Kidney (tissue), 14 donors: Measurements from ENCODE around the gene PTPRH. TPM values are rescaled to one million over a fixed set of nuclear protein-coding genes. Genes with fewer than 3 reads are reported as not detected.

Source experiments
- DNase-seq, 5 donors: peaks; one replicate each; pipeline ENCODE4 v3.0.0-alpha.2; 2013 to 2020
- FAIRE-seq: peaks from 2 replicates; lab custom pipeline; 2012; peaks lifted over from hg19 to GRCh38; lab: Jason Lieb, UNC
- H3K27ac ChIP-seq, 2 donors: one replicate each; pipeline ENCODE4 v1.7.0; 2013; ENCODE audit warnings: low read depth in 2 of 2, low read length in 2 of 2, inconsistent platforms in 1 of 2
- H3K27me3 ChIP-seq: one replicate; pipeline ENCODE4 v1.7.1; 2013; ENCODE audit warnings: low read length, inconsistent platforms; ENCODE audit not compliant: control insufficient read depth, insufficient read depth
- H3K36me3 ChIP-seq, 3 donors: one replicate each; pipeline versions ENCODE4 v1.7.0 to v1.7.1; 2013; ENCODE audit warnings: low read length in 3 of 3, control low read depth in 1 of 3, inconsistent platforms in 1 of 3; ENCODE audit not compliant: insufficient read depth in 3 of 3, control insufficient read depth in 2 of 3
- H3K4me1 ChIP-seq, 3 donors: one replicate each; pipeline versions ENCODE4 v1.7.0 to v1.7.1; 2013; ENCODE audit warnings: low read length in 3 of 3, inconsistent platforms in 1 of 3, low read depth in 1 of 3; ENCODE audit not compliant: control insufficient read depth in 2 of 3, insufficient read depth in 2 of 3
- H3K4me3 ChIP-seq, 3 donors: one replicate each; pipeline versions ENCODE4 v1.7.0 to v1.8.1; 2013; ENCODE audit warnings: low read length in 3 of 3, control low read depth in 1 of 3, inconsistent platforms in 1 of 3
- H3K9ac ChIP-seq, 3 donors: one replicate each; pipeline versions ENCODE4 v1.7.0 to v1.7.1; 2013; ENCODE audit warnings: low read length in 3 of 3, control low read depth in 1 of 3, inconsistent platforms in 1 of 3
- H3K9me3 ChIP-seq, 3 donors: one replicate each; pipeline versions ENCODE4 v1.7.0 to v1.7.1; 2013; ENCODE audit warnings: low read length in 3 of 3, control low read depth in 1 of 3, inconsistent platforms in 1 of 3; ENCODE audit not compliant: control insufficient read depth in 2 of 3, insufficient read depth in 1 of 3
- CTCF ChIP-seq: IDR thresholded peaks from 3 replicates; pipeline ENCODE4 v1.5.1; 2012; ENCODE audit warnings: mild to moderate bottlenecking, moderate library complexity, borderline replicate concordance; ENCODE audit not compliant: insufficient read depth; ENCODE audit errors: extremely low read depth
- intact Hi-C: fragments of 100-400 bp; cut with DNase I; formaldehyde crosslinking; loops from one replicate; pipeline ENCODE4 v1.11.1; 2022
- polyA plus RNA-seq: library from polyadenylated mRNA; stranded (reverse); fragments of 350-450 nt; fragmentation: Illumina TruSeq; extraction: RNeasy Lipid Tissue Mini Kit (QIAGEN cat#74804); gene quantifications from one replicate; pipeline ENCODE4 v1.2.3, GENCODE V29; 2014; ENCODE audit warnings: low read depth, low replicate concordance; ENCODE audit not compliant: insufficient read depth
- total RNA-seq: library from RNA; stranded (reverse); fragmentation: NEBNext Ultra II Directional; extraction: Animal tissue kit (Norgen Biotek cat#: 25700); gene quantifications from one replicate; pipeline ENCODE4 v1.2.1, GENCODE V29; 2021
- donor health status: control.
- donor health status: control.
- donor health status: control.
- donor health status: control.
- donor health status: control.
- donor health status: DM: yes; HTN: yes; CAD: no.
- donor health status: Normal renal cell carcinoma (clear cell type).

The PTPRH gene
- total and polyA plus RNA-seq, 2 donors from 2014 or later, result 2.8 TPM; not detected in 1

GRCh38 chr19:55189403-55189835, 19.9 kb downstream of the PTPRH start:
- intact Hi-C loops, result no loop called here
- Histone ChIP-seq H3K4me3 (no peak overlapping the region), H3K9me3 (no peaks in the 10 kb centered on the region), H3K36me3 (no peaks in the 10 kb centered on the region), H3K27me3 (no peaks in the 10 kb centered on the region), H3K4me1 (no peaks in the 10 kb centered on the region), H3K9ac (no peak overlapping the region), H3K27ac (no peak overlapping the region)
- no peak for DNase-seq
- no peak for TF ChIP-seq CTCF
- FAIRE-seq, result no peak

- Histone ChIP-seq H3K27me3 (no peaks in the 10 kb centered on the region), H3K36me3 (no peaks in the 10 kb centered on the region), H3K9ac (no peak overlapping the region), H3K4me1 (no peaks in the 10 kb centered on the region), H3K27ac (no peak overlapping the region), H3K9me3 (no peaks in the 10 kb centered on the region), H3K4me3 (no peak overlapping the region)
- no peak for TF ChIP-seq CTCF
- DNase-seq, result peak in 1 of 5 donors; percentile 25
- no peak for FAIRE-seq
- intact Hi-C loops, result no loop called here
Measured at GRCh38 chr19:55188625-55189024, 20.7 kb downstream of the PTPRH start.

- no peaks in the 10 kb centered on the region for H3K36me3 ChIP-seq
- H3K9ac ChIP-seq, result no peak overlapping the region
- DNase-seq (no peak), FAIRE-seq (no peak)
- H3K27ac ChIP-seq, result no peak overlapping the region
- no peak for TF ChIP-seq CTCF
- H3K4me3 ChIP-seq, result no peak overlapping the region
- H3K9me3 ChIP-seq, result no peaks in the 10 kb centered on the region
- intact Hi-C loops, result no loop called here
- peaks cover 1% of the 10 kb centered on the region for H3K27me3 ChIP-seq
- no peaks in the 10 kb centered on the region for H3K4me1 ChIP-seq
Measured at GRCh38 chr19:55186080-55186479, 23.2 kb downstream of the PTPRH start.

- intact Hi-C loops, result no loop called here
- FAIRE-seq (no peak), DNase-seq (no peak)
- no peak overlapping the region for H3K9ac ChIP-seq
- H3K27ac ChIP-seq, result no peak overlapping the region
- H3K36me3 ChIP-seq, result no peaks in the 10 kb centered on the region
- peaks cover 8% of the 10 kb centered on the region for H3K27me3 ChIP-seq
- no peak overlapping the region for H3K4me3 ChIP-seq
- peaks cover 0 to 6% (median 0%) of the 10 kb centered on the region in 3 donors for H3K4me1 ChIP-seq
- no peaks in the 10 kb centered on the region for H3K9me3 ChIP-seq
- no peak for TF ChIP-seq CTCF
Measured at GRCh38 chr19:55181740-55182139, 27.6 kb downstream of the PTPRH start.
